ENCODE measurements around the gene ZBTB7C. TPM values are rescaled to one million over a fixed set of nuclear protein-coding genes. Genes with fewer than 3 reads are reported as not detected.
A peak's percentile ranks its signal among the peaks of the same experiment; 100 is the strongest.

ZBTB7C gene
- total and polyA plus RNA-seq, 2 experiments from 2014 or later, result 2.3 to 5.5 TPM

DNA sequence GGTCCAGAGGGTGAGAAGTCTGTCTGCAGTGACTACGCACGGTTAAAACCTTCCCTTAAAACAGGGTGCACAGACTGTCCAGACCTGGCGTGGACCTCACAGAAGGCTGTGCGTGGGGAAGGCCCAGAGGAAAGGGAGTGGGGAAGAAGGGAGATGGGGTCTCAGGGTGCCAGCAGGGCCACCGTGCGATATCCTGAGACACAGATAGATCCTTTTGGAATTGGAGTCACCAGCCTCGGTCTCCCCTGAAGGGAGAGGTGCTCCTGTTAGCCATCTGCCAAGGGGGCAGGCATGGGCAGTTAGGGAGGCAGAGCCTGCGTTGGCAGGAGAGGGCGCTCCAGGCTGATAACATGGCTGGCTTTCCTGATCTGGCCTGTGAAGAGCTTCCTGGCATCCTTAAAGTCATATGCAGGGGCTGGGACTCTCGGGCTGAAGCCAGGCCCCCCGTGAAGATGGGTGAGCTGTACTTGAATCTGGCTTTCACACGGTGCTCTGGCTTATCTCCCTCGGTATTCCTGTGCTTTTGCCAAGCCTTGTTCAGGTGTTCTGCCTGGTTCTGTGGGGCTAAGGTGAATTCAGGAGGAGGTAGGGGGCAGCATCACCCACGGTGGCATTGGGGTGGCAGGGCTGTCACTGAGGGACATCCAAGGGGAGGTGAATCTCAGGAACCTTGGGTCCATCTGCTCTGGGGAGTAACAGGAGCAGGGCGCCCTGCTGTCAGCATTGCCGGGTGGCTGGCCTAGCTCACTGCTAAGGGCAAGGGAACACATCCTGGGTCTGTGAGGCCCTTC lies 371.5 kb downstream of the ZBTB7C start:
- no peaks in the 10 kb centered on the region for H3K9me3 ChIP-seq (ENCODE audit: low read depth)
- H3K27ac ChIP-seq, result no peak overlapping the region
- TF ChIP-seq, protein P1, sequence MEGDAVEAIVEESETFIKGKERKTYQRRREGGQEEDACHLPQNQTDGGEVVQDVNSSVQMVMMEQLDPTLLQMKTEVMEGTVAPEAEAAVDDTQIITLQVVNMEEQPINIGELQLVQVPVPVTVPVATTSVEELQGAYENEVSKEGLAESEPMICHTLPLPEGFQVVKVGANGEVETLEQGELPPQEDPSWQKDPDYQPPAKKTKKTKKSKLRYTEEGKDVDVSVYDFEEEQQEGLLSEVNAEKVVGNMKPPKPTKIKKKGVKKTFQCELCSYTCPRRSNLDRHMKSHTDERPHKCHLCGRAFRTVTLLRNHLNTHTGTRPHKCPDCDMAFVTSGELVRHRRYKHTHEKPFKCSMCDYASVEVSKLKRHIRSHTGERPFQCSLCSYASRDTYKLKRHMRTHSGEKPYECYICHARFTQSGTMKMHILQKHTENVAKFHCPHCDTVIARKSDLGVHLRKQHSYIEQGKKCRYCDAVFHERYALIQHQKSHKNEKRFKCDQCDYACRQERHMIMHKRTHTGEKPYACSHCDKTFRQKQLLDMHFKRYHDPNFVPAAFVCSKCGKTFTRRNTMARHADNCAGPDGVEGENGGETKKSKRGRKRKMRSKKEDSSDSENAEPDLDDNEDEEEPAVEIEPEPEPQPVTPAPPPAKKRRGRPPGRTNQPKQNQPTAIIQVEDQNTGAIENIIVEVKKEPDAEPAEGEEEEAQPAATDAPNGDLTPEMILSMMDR (IDR thresholded peaks at IDR 0.05; ENCODE audit: low read depth, low read length), result peak; percentile 35
- H3K27me3 ChIP-seq, result no peaks in the 10 kb centered on the region
- H3K4me1 ChIP-seq (ENCODE audit: low read depth), result peaks cover 6% of the 10 kb centered on the region
- no peaks in the 10 kb centered on the region for H3K36me3 ChIP-seq
- no peak overlapping the region for H3K4me3 ChIP-seq
- peak in 1 of 2 donors; percentile 32 for DNase-seq (ENCODE audit: low read depth in 1 of 2, low spot score in 1 of 2)

DNA sequence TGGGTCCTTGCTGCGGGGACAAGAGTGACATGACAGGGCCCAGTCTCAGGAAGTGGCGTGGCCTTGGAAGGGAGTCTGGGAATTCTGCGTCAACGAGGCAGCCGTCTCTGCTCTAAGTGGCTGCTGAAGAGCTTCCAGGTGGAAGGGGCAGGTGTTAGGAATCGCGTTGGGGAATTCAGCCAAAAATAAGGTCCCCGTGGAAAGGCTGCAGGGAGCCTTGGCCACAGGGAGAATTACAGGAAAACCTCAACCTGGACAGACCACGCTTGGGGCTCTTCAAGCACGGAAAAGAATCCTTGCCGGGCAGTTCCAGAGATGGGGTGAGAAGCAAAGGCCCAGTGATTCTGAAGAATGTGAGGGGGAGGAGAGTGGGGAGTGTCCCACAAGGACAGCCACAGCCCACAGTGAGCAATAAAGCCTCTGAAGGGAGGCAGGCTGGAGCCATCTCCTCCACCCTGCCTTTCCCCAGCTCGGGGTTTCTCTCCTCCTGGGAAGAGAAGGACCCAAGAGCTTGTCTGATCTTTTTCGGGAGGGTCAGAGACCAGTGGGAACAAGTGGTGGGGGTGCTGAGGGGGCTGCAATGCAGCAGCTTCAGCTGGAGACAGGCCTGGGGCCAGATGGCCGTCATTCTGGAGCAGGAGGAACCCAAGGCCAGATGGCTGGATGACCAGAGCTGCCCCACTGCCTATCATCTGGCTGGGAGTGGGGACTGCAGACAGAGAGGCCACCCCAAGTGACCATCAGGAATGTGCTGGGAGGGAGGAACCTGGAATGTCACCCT lies 372.4 kb downstream of the ZBTB7C start:
- TF ChIP-seq, protein P1 (IDR thresholded peaks at IDR 0.05; ENCODE audit: low read depth, low read length), result no peak
- Histone ChIP-seq H3K27me3 (no peaks in the 10 kb centered on the region), H3K27ac (no peak overlapping the region)

DNA sequence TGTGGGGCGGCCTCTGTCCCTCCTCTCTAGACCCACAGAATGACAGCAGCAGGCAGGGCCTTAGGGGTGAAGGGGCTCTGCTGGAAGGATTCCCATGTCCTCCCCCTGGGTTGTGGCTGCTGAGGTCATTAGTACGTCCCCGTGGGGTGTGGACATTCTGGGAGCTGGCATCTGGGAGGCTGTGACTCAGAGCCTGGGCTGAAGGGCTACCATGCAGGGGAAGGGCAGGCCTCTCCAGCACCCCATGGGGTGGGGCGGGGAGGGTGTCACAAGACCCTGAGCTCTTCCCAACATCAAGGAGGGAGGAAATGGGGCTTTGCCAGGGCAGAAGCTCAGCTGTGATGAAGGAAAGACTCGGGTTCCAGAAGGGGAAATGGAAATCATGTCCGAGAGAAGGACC lies 373.0 kb downstream of the ZBTB7C start:
- peak in 1 of 2 donors; percentile 27 for DNase-seq (ENCODE audit: low read depth in 1 of 2, low spot score in 1 of 2)
- no peaks in the 10 kb centered on the region for H3K36me3 ChIP-seq
- no peak overlapping the region for H3K4me3 ChIP-seq
- H3K27me3 ChIP-seq, result no peaks in the 10 kb centered on the region
- H3K9me3 ChIP-seq (ENCODE audit: low read depth), result no peaks in the 10 kb centered on the region
- peaks cover 6% of the 10 kb centered on the region for H3K4me1 ChIP-seq (ENCODE audit: low read depth)
- no peak overlapping the region for H3K27ac ChIP-seq
- TF ChIP-seq, protein P1 (IDR thresholded peaks at IDR 0.05; ENCODE audit: low read depth, low read length), result no peak

More for the DNA sequence above, 372.4 kb downstream of the ZBTB7C start:
- Histone ChIP-seq H3K36me3 (no peaks in the 10 kb centered on the region), H3K4me3 (no peak overlapping the region), H3K9me3 (ENCODE audit: low read depth) (no peaks in the 10 kb centered on the region), H3K4me1 (ENCODE audit: low read depth) (peaks cover 6% of the 10 kb centered on the region)
- peak in 1 of 2 donors; percentile 28 for DNase-seq (ENCODE audit: low read depth in 1 of 2, low spot score in 1 of 2)

DNA sequence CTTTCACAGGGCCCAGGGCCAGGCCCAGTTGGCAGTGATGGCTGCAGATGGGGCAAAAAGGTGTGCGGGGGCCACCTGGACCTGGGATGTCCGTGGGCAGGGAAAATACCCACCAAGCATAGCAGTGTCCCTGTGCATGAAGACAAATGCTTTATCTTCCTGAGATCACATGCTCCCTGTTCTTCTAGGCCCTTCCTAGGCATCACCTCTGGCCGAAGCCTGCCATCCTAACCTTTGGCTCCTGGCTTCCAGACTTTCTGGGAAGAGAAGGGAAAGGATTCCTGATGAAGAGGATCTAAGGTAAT lies 373.7 kb downstream of the ZBTB7C start:
- H3K4me3 ChIP-seq, result no peak overlapping the region
- no peaks in the 10 kb centered on the region for H3K27me3 ChIP-seq
- H3K36me3 ChIP-seq, result no peaks in the 10 kb centered on the region
- H3K9me3 ChIP-seq (ENCODE audit: low read depth), result no peaks in the 10 kb centered on the region
- no peak for DNase-seq (ENCODE audit: low read depth in 1 of 2, low spot score in 1 of 2)
- TF ChIP-seq, protein P1 (IDR thresholded peaks at IDR 0.05; ENCODE audit: low read depth, low read length), result no peak
- H3K27ac ChIP-seq, result no peak overlapping the region
- peaks cover 6% of the 10 kb centered on the region for H3K4me1 ChIP-seq (ENCODE audit: low read depth)

DNA sequence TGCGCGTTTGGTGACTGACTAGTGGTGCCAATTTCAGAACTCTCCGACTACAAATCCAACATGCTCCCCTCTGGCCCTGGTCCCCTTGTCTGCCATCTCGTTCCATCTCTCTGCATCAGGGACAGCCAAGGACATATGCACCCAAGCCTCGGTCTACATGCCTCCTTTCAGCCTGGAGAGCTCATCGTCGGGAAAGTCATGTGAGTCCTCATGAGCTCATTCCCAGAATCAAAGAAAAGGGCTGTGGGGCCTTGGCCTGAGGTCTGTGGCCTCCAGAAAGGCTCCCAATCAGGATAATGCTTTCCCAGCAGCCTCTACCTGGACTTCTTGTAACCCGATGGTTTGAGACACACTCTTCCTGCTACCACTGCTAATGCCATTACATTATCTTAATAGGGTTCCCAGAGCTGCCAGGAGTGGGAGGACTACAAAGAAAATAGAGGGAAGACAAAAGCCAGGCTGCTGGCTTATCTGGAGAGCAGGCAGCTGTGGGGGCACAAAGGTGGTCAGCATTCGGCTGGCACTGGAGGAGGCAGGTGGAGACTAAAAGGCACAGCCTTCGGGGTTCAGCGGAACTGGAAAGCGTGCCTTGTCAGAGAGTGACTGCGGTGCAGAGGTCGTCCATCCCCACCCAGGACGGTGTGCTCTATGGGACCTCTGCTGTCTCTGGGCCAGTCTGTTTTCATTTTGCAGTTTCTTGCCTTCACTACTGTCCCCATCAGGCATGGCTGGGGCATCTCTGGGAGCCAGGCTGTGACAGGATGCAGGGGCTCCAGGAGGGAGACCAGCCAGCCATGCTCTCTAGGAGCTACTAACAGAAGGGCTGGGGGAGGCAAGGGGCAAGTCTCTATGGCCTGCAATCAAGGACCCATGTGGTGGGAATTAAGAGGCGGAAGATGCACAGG lies 374.3 kb downstream of the ZBTB7C start:
- no peaks in the 10 kb centered on the region for H3K9me3 ChIP-seq (ENCODE audit: low read depth)
- no peaks in the 10 kb centered on the region for H3K36me3 ChIP-seq
- peaks cover 6% of the 10 kb centered on the region for H3K4me1 ChIP-seq (ENCODE audit: low read depth)
- TF ChIP-seq, protein P1 (IDR thresholded peaks at IDR 0.05; ENCODE audit: low read depth, low read length), result no peak
- peak in 1 of 2 donors; percentile 42 for DNase-seq (ENCODE audit: low read depth in 1 of 2, low spot score in 1 of 2)
- no peaks in the 10 kb centered on the region for H3K27me3 ChIP-seq
- H3K27ac ChIP-seq, result peak overlapping the region; percentile 0
- no peak overlapping the region for H3K4me3 ChIP-seq

All from cardiac muscle cell (in vitro differentiated cells and primary cell).